HG03066 (cell line): Measurements from ENCODE around the gene SIRPA.

Experiments
- ATAC-seq: cut with Tn5 transposase; IDR thresholded peaks from one replicate; pipeline ENCODE4 v1.9.1; 2021; ENCODE audit warnings: low read depth; ENCODE audit not compliant: unreplicated experiment

Gene SIRPA

GRCh38 chr20:1868856-1869255, 26.4 kb upstream of the SIRPA start:
- ATAC-seq = no peak

GRCh38 chr20:1870323-1870722, 24.9 kb upstream of the SIRPA start:
- no peak for ATAC-seq

GRCh38 chr20:1870792-1871550, 24.2 kb upstream of the SIRPA start:
- ATAC-seq = peak; percentile 65

- no peak for ATAC-seq
Observed at GRCh38 chr20:1871807-1872458, 23.3 kb upstream of the SIRPA start.

GRCh38 chr20:1872459-1873097, 22.6 kb upstream of the SIRPA start:
- no peak for ATAC-seq

- no peak for ATAC-seq
Observed at GRCh38 chr20:1874450-1875182, 20.6 kb upstream of the SIRPA start.

GRCh38 chr20:1875183-1875554, 20.0 kb upstream of the SIRPA start:
- ATAC-seq = no peak

- ATAC-seq = no peak
Observed at GRCh38 chr20:1875762-1876161, 19.4 kb upstream of the SIRPA start.

GRCh38 chr20:1876217-1876921, 18.8 kb upstream of the SIRPA start:
- ATAC-seq = no peak

GRCh38 chr20:1876975-1877608, 18.1 kb upstream of the SIRPA start:
- no peak for ATAC-seq

- ATAC-seq = no peak
Observed at GRCh38 chr20:1877609-1878200, 17.5 kb upstream of the SIRPA start.

GRCh38 chr20:1879369-1879768, 15.8 kb upstream of the SIRPA start:
- no peak for ATAC-seq

GRCh38 chr20:1879934-1880333, 15.3 kb upstream of the SIRPA start:
- ATAC-seq = no peak

GRCh38 chr20:1880529-1881239, 14.5 kb upstream of the SIRPA start:
- no peak for ATAC-seq

GRCh38 chr20:1881240-1881835, 13.9 kb upstream of the SIRPA start:
- ATAC-seq = no peak

GRCh38 chr20:1882026-1882425, 13.2 kb upstream of the SIRPA start:
- no peak for ATAC-seq

- ATAC-seq = no peak
Observed at GRCh38 chr20:1883986-1884385, 11.2 kb upstream of the SIRPA start.

GRCh38 chr20:1885254-1885653, 10.0 kb upstream of the SIRPA start:
- ATAC-seq = no peak
